NCI-H69 (cell line): ENCODE measurements around the gene HDC.

ENCODE experiments used
- DNase-seq: peaks from one replicate; lab custom pipeline; 2025; lab: John Stamatoyannopoulos, UW

Gene HDC

GRCh38 chr15:50225938-50226337, 39.6 kb downstream of the HDC start:
- no peak for DNase-seq

DNA sequence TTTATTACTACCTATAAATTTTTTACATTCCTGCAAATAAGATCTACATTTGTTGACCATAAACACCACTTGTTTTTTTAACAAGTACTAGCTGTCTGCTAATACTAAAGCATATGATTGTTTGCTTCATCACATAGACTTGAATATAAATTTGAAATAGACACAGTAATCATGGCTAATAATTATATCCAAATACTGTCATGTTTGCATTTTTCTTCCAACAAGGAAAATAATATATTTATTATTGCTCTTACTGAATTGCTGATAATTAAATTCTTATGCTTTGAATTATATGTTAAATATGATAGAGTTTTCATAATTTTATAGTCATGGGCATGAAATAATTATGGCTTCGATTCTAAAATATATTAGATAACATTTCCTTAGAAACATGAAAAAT, 40.5 kb downstream of the HDC start:
- DNase-seq = no peak

- DNase-seq = no peak
These were observed 40.9 kb downstream of the HDC start for GRCh38 chr15:50224606-50225005.

- no peak for DNase-seq
These were observed 43.3 kb downstream of the HDC start for GRCh38 chr15:50222181-50222580.

DNA sequence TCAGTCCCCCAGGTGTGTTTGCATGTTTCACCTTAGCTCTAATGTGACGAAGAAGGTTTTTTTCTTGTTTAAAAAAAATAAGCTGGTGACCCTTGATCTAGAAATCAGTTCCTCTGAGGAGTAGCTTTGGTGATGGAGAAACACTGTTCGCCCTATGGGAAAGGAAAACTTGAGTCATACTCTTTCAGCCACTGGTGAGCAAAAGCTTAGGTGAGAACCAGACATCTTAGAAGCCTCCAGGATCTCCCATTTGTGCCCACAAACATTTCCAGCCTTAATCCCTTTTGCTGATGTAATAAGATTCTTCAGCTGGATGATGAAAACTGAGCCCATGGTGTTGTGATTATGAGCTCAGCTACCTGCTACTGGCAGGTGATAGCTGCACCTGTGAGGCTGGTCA, 45.7 kb downstream of the HDC start:
- DNase-seq = no peak

DNA sequence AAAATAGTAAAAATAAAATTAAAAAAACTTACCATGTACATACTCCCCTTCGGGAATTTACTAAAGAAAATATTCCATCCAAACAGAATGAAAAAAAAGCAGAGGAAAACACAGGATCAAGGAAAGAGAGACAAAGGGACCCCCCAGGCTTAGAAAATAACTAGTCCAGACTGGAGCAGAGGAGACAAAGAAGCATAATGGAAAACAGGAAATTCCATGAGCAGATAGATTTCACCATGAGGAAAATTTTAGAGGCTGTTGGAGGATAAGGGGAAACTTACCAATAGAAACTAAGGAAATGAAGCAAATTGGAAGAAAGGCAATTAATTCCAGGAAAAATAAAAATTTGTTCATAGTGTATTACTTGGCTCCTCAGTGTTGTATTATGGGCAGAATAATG, 46.8 kb downstream of the HDC start:
- DNase-seq = no peak

DNA sequence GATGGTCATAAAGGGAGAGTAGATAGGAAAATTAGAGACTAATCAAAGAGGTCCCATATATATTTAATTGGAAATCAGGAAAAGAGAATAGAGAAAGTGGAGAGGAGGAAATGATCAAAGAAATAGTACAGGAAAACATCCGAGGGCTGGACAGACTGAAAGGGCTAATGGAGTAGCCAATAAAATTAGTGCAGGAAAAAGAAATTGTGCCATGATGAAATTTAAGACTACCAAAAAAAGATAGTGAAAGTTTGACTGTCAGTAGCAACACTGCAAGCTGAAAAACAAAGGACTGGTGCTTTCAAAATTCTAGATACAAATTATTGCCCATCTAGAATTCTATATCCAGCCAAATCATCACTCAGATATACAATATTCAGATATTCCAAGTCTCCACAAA, 47.2 kb downstream of the HDC start:
- DNase-seq = no peak

DNA sequence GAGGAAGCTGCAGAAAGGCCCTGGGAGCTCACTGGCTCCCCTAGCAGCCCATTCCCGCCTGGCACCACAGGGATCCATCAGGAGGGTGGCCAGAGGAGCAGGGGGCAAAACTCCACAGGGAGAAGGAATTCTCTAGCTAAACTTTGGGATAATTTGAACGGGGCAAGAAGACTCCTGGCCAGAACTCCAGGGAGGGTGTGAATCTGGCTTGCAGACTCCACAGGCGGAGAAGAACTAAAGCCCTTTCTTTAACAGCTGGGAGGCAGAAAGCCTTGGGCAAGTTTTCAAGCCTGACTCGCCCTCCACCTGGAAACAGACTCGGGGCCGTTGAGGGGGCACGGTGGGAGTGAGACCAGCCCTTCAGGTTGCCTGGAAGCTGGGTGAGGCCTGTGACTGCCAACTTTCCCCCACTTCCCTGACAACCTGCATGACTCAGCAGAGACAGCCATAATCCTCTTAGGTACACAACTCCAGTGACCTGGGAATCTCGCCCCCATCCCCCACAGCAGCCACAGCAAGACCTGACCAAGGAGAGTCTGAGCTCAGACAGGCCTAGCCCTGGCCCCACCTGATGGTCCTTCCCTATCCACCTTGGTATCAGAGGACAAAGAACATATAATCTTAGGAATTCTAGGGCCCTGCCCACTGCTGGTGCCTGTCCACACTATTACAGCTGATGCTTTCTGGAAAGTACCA, 54.9 kb downstream of the HDC start:
- peak; percentile 39 for DNase-seq

GRCh38 chr15:50209809-50210208, 55.7 kb downstream of the HDC start:
- DNase-seq = no peak

DNA sequence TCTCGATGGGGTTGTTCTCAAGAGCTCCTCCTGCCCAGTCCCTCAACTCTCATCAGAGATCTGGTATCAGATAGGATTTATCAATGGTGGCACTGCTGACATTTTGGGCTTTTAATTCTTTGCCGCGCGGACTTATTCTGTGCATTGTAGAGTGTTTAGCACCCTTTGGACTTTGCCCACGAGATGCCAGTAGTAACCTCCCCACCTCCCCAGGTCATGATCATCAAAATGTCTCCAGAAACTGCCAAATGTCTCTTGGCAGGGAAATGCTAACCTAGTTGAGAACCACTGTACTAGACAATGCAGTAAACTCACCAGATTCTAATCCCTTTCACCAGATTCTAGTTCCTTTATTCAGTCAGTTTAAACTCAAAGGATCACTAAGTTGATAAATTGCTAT, 59.5 kb downstream of the HDC start:
- DNase-seq = no peak

DNA sequence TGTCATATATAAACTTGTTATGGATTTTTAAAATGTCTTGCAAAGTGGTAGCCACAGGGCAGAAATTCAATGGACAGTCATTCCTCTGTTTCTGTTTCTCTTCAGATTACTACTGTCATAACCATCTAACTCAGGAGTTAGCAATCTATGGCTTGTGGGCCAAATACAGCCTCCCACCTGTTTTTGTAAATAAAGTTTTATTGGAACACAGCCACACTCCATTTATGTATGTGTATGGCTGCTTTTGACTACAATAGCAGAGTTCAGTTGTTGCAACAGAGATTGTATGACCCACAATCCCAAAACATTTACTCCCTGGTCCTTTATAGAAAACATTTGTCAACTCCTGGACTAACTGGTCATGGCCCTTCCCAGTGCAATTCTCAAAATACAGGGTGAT, 63.5 kb downstream of the HDC start:
- DNase-seq = no peak

DNA sequence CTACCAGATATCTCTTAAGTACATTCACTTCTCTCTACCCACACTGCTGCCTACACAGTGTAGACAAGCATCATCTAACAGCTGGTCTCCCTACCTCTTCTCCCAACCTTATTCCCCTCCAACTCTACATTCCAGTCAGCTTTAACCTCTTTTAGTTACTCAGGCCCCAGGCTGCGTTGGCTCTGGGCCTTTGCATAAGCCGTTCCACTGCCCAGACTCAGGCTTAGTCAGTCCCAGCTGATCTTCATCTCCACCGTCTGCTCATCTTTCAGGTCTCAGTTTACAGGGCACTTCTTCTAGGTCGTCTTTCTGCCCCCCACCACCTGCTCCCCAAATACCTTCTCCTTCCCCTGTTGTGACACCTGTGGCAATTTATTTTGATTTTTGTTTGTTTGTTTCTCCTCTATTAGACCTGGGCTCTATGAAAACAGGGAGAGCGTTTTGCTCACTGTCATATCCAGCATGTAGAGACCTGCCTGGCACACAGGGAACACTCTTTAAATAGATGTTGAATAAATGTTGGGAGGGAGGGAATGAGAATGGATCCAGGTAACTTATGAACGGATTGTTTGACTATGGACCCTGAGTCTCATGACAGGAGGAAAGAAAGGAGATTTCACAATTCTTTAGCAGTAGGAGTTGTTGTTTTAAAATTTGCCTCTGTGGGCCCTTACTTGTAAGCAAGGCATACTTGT, 72.5 kb downstream of the HDC start:
- peak; percentile 14 for DNase-seq

DNA sequence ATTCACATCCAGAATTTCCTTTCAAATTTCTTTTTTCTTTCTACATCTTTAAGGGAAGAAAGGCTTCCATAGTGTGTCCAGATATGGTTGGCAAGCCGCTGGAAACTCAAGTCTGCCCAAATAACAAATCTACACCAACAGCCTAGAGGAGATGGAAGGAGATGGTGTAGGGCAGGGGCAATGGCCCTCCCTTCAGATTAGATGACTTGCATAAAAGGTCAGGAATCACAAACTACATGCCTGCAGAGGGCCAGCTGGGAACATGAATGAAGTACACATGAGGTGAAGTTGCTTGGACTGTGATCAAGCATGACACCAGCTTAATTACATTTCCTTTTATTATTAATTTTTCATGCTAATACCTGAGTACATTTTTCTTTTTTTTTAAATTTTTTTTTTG, 73.4 kb downstream of the HDC start:
- no peak for DNase-seq
